Neural progenitor cell (in vitro differentiated cells): Measurements from ENCODE around the gene THAP10.

Source experiments
- EZH2 ChIP-seq: fragments of 200-600 bp; sonication (generic); IDR thresholded peaks from 2 replicates; pipeline ENCODE4 v1.6.1; 2017; ENCODE audit warnings: antibody characterized with exemption, mild to moderate bottlenecking, moderate library complexity
- EZH2phosphoT487 ChIP-seq: fragments of 200-600 bp; sonication (generic); IDR thresholded peaks from 2 replicates; pipeline ENCODE4 v1.6.1; 2017; ENCODE audit warnings: antibody characterized with exemption
- TF ChIP-seq, protein P1 (sequence below): fragments of 200-600 bp; sonication (generic); IDR thresholded peaks from 2 replicates; pipeline ENCODE4 v1.5.1; 2017; ENCODE audit warnings: antibody characterized with exemption, mild to moderate bottlenecking

DNA sequence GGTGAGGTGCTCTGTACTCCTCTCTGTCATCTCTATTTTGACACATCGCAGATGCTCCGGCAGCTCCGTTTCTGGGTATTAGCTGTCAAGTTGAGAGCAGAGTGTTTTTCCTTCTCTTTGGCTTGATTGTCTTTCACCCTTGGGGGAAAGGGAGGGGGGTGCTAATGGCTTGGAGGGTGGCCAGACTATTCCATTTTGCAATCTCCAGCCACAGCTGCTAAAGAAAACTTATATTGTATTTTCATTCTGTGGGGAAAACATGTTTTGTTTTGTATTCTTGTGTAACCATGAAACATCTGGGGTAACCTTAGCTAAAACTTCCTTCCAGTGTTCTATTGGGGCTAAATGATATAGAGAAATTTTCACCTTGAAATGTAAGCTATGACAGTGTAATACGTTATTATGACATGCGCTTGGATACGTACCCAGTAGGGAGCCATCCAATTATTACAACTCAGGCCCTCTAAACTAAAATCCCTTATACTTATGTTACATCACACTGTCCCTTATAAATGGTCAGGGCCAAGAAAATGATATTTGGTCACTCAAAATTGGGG lies 24.2 kb downstream of the THAP10 start:
- TF ChIP-seq EZH2 (no peak), EZH2phosphoT487 (no peak)
- TF ChIP-seq, protein P1, sequence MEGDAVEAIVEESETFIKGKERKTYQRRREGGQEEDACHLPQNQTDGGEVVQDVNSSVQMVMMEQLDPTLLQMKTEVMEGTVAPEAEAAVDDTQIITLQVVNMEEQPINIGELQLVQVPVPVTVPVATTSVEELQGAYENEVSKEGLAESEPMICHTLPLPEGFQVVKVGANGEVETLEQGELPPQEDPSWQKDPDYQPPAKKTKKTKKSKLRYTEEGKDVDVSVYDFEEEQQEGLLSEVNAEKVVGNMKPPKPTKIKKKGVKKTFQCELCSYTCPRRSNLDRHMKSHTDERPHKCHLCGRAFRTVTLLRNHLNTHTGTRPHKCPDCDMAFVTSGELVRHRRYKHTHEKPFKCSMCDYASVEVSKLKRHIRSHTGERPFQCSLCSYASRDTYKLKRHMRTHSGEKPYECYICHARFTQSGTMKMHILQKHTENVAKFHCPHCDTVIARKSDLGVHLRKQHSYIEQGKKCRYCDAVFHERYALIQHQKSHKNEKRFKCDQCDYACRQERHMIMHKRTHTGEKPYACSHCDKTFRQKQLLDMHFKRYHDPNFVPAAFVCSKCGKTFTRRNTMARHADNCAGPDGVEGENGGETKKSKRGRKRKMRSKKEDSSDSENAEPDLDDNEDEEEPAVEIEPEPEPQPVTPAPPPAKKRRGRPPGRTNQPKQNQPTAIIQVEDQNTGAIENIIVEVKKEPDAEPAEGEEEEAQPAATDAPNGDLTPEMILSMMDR: no peak
